ENCODE results near the gene PLCH1.

DNA sequence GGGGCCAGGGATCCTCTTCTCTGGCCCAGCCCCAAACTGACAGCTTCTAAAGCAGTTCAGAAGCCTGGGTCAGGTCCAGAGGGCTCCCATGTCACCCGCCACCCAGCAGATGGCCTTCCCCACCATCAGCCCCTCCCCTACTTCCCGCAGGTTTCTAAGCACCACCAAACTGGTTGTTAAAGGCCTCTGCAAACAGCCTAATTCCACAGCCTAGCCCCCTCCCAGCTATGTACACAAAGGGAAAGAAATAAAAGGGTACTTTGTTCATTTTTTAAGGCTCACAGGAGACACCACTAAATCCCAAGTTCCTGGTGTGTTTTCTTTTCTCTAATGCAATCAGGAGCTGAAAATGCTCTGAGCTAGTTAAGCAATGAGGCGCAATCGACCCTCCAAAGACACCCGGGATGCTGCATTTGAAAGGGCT lies 30.6 kb downstream of the PLCH1 start:
- TF ChIP-seq, protein P1, sequence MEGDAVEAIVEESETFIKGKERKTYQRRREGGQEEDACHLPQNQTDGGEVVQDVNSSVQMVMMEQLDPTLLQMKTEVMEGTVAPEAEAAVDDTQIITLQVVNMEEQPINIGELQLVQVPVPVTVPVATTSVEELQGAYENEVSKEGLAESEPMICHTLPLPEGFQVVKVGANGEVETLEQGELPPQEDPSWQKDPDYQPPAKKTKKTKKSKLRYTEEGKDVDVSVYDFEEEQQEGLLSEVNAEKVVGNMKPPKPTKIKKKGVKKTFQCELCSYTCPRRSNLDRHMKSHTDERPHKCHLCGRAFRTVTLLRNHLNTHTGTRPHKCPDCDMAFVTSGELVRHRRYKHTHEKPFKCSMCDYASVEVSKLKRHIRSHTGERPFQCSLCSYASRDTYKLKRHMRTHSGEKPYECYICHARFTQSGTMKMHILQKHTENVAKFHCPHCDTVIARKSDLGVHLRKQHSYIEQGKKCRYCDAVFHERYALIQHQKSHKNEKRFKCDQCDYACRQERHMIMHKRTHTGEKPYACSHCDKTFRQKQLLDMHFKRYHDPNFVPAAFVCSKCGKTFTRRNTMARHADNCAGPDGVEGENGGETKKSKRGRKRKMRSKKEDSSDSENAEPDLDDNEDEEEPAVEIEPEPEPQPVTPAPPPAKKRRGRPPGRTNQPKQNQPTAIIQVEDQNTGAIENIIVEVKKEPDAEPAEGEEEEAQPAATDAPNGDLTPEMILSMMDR (IDR thresholded peaks at IDR 0.05; ENCODE audit: poor library complexity), result no peak
- TF ChIP-seq EZH2phosphoT487 (IDR thresholded peaks at IDR 0.05; ENCODE audit: low read depth, severe bottlenecking, unreplicated experiment), result no peak

All from hepatocyte (in vitro differentiated cells).